ENCODE results near the gene FHAD1. TPM values are rescaled to one million over a fixed set of nuclear protein-coding genes. Genes with fewer than 3 reads are reported as not detected.
A peak's percentile ranks its signal among the peaks of the same experiment; 100 is the strongest.
"Not testable (repeated sequence)": the region's sequence is repeated elsewhere in the genome, so short reads cannot be mapped to it uniquely, and the experiment has no call there.

The FHAD1 gene
- total RNA-seq, 4 donors from 2014 or later = 0.96 TPM; not detected in 3

DNA sequence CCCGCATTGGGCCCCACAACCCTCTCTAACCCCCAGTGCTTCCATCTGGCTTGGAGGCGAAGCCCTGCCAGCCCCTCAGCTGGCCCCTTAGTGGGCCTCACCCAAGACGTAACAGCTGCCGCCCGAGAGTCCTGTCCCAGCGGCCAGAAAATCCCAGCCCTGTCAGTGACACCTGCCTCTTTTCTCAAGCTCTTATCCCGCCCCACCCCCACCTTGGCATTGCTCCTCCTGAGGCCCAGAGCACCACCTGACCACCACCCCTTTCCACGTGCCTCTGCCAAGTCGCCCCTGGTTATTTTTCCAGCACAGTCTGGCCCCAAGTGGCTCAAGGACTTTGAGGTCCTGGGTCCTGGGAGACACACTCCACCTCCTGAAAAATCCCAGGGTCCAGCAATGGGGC, 185.3 kb downstream of the FHAD1 start:
- DNase-seq (ENCODE audit: low spot score) (no peak), ATAC-seq (ENCODE audit: low FRiP score) (no peak)
- TF ChIP-seq, protein P1, sequence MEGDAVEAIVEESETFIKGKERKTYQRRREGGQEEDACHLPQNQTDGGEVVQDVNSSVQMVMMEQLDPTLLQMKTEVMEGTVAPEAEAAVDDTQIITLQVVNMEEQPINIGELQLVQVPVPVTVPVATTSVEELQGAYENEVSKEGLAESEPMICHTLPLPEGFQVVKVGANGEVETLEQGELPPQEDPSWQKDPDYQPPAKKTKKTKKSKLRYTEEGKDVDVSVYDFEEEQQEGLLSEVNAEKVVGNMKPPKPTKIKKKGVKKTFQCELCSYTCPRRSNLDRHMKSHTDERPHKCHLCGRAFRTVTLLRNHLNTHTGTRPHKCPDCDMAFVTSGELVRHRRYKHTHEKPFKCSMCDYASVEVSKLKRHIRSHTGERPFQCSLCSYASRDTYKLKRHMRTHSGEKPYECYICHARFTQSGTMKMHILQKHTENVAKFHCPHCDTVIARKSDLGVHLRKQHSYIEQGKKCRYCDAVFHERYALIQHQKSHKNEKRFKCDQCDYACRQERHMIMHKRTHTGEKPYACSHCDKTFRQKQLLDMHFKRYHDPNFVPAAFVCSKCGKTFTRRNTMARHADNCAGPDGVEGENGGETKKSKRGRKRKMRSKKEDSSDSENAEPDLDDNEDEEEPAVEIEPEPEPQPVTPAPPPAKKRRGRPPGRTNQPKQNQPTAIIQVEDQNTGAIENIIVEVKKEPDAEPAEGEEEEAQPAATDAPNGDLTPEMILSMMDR (IDR thresholded peaks at IDR 0.05) = no peak

DNA sequence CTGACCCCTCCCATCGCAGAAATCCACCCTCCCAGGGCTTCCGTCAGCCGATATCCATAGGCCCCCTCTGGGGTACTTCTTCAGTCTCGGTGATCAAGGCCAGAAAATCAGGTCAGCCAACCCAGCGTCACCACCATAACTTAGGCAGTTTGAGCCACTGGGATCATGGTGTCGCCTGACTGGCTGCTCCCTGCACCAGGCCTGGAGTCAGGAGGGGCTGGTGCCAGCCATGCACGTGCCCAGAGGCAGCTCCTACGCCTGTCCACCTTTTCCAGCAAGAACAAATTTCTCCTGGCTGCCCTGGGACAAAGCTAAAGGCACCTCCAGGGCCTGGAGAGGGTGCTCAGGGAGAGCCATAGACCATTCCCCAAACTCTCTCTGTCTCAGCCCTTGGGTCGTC, 186.4 kb downstream of the FHAD1 start:
- no peak for ATAC-seq (ENCODE audit: low FRiP score)
- DNase-seq (ENCODE audit: low spot score) = no peak
- TF ChIP-seq, protein P1 (IDR thresholded peaks at IDR 0.05) = no peak

DNA sequence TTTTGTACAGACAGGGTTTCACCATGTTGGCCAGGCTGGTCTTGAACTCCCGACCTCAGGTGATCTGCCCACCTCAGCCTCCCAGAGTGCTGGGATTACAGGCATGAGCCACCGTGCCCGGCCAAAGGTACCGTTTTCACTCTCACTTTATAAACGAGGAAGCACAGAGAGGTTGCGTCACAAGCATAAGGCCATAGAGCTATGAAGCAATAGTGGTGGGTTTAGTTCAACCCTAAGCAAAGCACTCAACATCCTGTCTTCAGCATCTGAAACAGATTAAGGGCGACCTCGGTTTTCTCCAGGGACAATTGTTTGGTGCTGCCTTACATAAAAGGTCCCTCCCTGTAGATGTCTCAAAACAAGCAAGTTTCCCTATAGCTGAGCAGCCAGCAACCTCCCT, 187.7 kb downstream of the FHAD1 start:
- not testable (repeated sequence) for ATAC-seq (ENCODE audit: low FRiP score); DNase-seq (ENCODE audit: low spot score)

DNA sequence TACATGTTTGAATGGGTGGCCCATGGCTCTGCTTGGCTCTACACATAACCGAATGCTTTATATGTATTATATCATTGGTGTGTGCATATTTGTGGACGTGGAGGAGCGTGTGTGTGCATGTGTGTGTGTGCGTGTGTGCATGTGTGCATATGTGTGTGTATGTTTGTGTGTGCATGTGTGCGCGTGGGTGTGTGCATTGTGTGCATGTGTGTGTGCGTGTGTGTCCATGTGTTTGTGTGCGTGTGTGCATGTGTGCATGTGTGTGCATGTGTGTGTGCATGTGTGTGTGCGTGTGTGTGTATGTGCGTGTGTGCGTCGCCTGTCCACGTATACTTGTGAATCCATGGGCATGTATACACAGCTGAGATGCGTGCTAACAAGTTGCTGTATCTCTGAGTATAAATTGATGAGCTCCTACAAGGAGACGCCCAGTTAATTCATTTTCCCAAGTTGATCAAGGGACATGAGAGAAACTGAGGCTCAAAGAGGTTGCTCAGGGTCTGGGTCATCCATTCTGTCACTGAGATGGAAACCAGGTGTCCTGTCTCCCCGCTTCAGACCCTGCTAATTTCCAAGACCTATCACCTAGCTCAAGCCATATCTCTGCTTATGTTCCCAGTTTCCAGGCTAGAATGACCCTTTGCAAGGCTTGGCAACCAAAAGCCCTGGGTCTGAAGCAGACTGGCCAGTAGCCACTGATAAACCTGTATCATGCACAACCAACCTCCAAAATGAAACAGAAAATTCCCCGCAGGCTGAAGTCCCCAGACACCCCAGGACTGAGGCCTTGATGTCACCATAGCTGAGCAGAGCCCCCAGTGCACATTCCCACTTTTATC, 188.4 kb downstream of the FHAD1 start:
- ATAC-seq (ENCODE audit: low FRiP score) = no peak

DNA sequence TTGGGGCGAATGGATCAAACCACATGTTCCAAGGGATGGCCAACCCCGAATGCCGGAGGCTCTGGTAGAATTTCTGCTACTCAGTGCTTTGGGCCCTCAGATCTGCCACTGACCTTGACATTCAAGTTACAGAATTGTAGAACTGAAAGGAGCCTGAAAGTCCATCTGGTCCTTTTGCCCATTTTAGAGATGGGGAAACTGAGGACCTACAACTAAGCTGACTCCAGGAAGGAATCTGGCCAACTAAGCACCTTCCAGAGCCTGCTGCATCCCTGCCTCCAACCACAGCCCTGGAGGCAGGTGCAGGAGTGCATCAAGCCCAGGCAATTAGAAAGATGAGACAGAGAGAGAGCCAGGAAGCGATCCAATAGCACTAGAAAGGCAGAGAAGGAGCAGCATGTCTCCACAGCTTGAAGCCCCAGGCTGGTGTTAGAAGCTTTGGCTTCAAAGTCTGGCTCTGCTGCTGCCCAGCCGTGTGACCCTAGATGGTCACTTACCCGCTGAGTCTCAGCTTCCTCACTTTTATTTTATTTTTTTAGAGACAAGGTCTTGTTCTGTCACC, 189.9 kb downstream of the FHAD1 start:
- no peak for ATAC-seq (ENCODE audit: low FRiP score)
- no peak for DNase-seq (ENCODE audit: low spot score)
- TF ChIP-seq, protein P1 (IDR thresholded peaks at IDR 0.05) = no peak

More for the DNA sequence above, 188.4 kb downstream of the FHAD1 start:
- TF ChIP-seq, protein P1 (IDR thresholded peaks at IDR 0.05) = no peak
- no peak for DNase-seq (ENCODE audit: low spot score)

DNA sequence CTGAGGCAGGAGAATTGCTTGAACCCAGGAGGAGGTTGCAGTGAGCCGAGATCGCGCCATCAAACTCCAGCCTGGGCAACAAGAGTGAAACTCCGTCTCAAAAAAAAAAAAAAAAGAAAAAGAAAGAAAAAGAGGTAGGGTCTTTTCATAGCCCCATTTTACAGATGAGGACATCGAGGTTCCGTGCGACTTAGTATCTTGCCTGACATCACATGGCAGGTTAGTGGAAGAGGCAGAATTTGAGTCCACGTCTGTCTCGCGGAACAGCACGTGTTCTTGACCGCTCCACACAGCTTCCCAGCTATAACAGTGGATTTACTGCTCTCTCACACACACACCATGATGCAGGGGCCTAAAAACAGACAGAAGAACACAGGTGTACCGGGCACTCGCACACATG, 192.3 kb downstream of the FHAD1 start:
- ATAC-seq (ENCODE audit: low FRiP score) (no peak), DNase-seq (ENCODE audit: low spot score) (no peak)
- TF ChIP-seq, protein P1 (IDR thresholded peaks at IDR 0.05) = no peak

DNA sequence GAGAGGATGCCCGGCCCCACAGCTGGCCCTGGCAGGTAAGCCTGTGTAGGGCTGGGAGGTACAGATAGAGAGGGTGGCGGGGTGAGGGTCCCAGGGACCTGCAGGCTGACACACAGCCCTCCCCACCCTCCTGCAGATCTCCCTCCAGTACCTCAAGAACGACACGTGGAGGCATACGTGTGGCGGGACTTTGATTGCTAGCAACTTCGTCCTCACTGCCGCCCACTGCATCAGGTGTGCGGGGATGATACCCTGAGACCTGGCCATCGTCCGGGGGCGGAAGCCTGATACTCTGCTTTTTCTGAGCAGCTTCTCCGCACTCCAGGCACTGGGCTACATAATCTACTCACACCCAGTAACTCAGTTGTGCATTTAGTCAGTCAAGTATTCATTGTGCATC, 193.3 kb downstream of the FHAD1 start:
- TF ChIP-seq, protein P1 (IDR thresholded peaks at IDR 0.05) = no peak
- peak; percentile 26 for ATAC-seq (ENCODE audit: low FRiP score)
- no peak for DNase-seq (ENCODE audit: low spot score)
